Liver (tissue), 9 donors: ENCODE results near the gene ERMP1. TPM values are rescaled to one million over a fixed set of nuclear protein-coding genes. Genes with fewer than 3 reads are reported as not detected.

Experiments
- DNase-seq: peaks from one replicate; pipeline ENCODE4 v3.0.0-alpha.2; 2017; ENCODE audit warnings: low spot score
- H3K27ac ChIP-seq, 2 donors: one replicate each; pipeline ENCODE4 v1.7.0; 2013; ENCODE audit warnings: inconsistent platforms in 2 of 2, low read length in 2 of 2, control low read depth in 1 of 2, low read depth in 1 of 2, mild to moderate bottlenecking in 1 of 2
- H3K27me3 ChIP-seq, 4 donors: one replicate each; pipeline versions ENCODE4 v1.6.1 to v1.7.0; 2013; ENCODE audit warnings: low read length in 3 of 4, inconsistent platforms in 1 of 4, mild to moderate bottlenecking in 1 of 4, moderate library complexity in 1 of 4; ENCODE audit not compliant: control insufficient read depth in 4 of 4, insufficient read depth in 4 of 4
- H3K36me3 ChIP-seq, 4 donors: one replicate each; pipeline versions ENCODE4 v1.6.1 to v1.7.0; 2013; ENCODE audit warnings: low read length in 3 of 4, mild to moderate bottlenecking in 3 of 4, low read depth in 1 of 4, moderate library complexity in 1 of 4; ENCODE audit not compliant: control insufficient read depth in 4 of 4, insufficient read depth in 3 of 4
- H3K4me1 ChIP-seq, 4 donors: one replicate each; pipeline versions ENCODE4 v1.6.1 to v1.7.0; 2013; ENCODE audit warnings: low read length in 3 of 4, mild to moderate bottlenecking in 3 of 4, moderate library complexity in 1 of 4; ENCODE audit not compliant: control insufficient read depth in 4 of 4, insufficient read depth in 4 of 4
- H3K4me3 ChIP-seq, 3 donors: one replicate each; pipeline versions ENCODE4 v1.6.1 to v1.7.0; 2013; ENCODE audit warnings: low read length in 3 of 3, control low read depth in 1 of 3, low read depth in 1 of 3, mild to moderate bottlenecking in 1 of 3
- H3K9ac ChIP-seq, 2 donors: one replicate each; pipeline ENCODE4 v1.7.0; 2013; ENCODE audit warnings: low read length in 2 of 2, mild to moderate bottlenecking in 2 of 2, moderate library complexity in 2 of 2, control low read depth in 1 of 2, low read depth in 1 of 2
- H3K9me3 ChIP-seq, 4 donors: one replicate each; pipeline versions ENCODE4 v1.6.1 to v1.7.0; 2013; ENCODE audit warnings: low read length in 3 of 4; ENCODE audit not compliant: control insufficient read depth in 4 of 4
- EGR1 ChIP-seq, 2 donors: IDR thresholded peaks; 2 replicates each; pipeline ENCODE4 v1.6.1; 2016 to 2018; ENCODE audit warnings: antibody characterized with exemption in 2 of 2, low read depth in 2 of 2
- FOXA1 ChIP-seq: IDR thresholded peaks from 2 replicates; pipeline ENCODE4 v1.6.1; 2016; ENCODE audit warnings: antibody characterized with exemption
- FOXA2 ChIP-seq: IDR thresholded peaks from 2 replicates; pipeline ENCODE4 v1.6.1; 2016; ENCODE audit warnings: antibody characterized with exemption
- GABPA ChIP-seq, 2 donors: IDR thresholded peaks in 1 of 2; conservative IDR thresholded peaks in 1 of 2; 2 replicates each; pipeline ENCODE4 v1.6.1; 2016; ENCODE audit warnings: antibody characterized with exemption in 2 of 2, mild to moderate bottlenecking in 1 of 2, moderate library complexity in 1 of 2
- HNF4A ChIP-seq, 2 donors: conservative IDR thresholded peaks; 2 replicates each; pipeline ENCODE4 v1.6.1; 2016; ENCODE audit warnings: antibody characterized with exemption in 2 of 2, mild to moderate bottlenecking in 2 of 2
- HNF4G ChIP-seq: IDR thresholded peaks from 2 replicates; pipeline ENCODE4 v1.6.1; 2016; ENCODE audit warnings: antibody characterized with exemption
- JUND ChIP-seq, 2 donors: IDR thresholded peaks; 2 replicates each; pipeline ENCODE4 v1.6.1; 2016; ENCODE audit warnings: antibody characterized with exemption in 2 of 2
- NR2F2 ChIP-seq: IDR thresholded peaks from 2 replicates; pipeline ENCODE4 v1.6.1; 2016; ENCODE audit warnings: antibody characterized with exemption
- RAD21 ChIP-seq, 2 donors: IDR thresholded peaks; 2 replicates each; pipeline ENCODE4 v1.6.1; 2016; ENCODE audit warnings: antibody characterized with exemption in 2 of 2, mild to moderate bottlenecking in 2 of 2
- RXRA ChIP-seq, 2 donors: IDR thresholded peaks; 2 replicates each; pipeline ENCODE4 v1.6.1; 2017 to 2018; ENCODE audit warnings: antibody characterized with exemption in 2 of 2, mild to moderate bottlenecking in 1 of 2
- SP1 ChIP-seq: IDR thresholded peaks from 2 replicates; pipeline ENCODE4 v1.6.1; 2018; ENCODE audit warnings: antibody characterized with exemption, mild to moderate bottlenecking
- TAF1 ChIP-seq: conservative IDR thresholded peaks from 2 replicates; pipeline ENCODE4 v1.6.1; 2016; ENCODE audit warnings: antibody characterized with exemption, mild to moderate bottlenecking
- YY1 ChIP-seq: IDR thresholded peaks from 2 replicates; pipeline ENCODE4 v1.6.1; 2016; ENCODE audit warnings: antibody characterized with exemption, mild to moderate bottlenecking
- WGBS: extraction: QIAGEN DNeasy Blood & Tissue Kit; methylation state at CpG from one replicate; pipeline ENCODE4 v1.1.7; 2013; 5-methylcytosine and 5-hydroxymethylcytosine counted together
- polyA plus RNA-seq, 2 donors: library from polyadenylated mRNA; stranded (reverse) in 1 of 2; unstranded in 1 of 2; fragments of 200-250 nt in 1 of 2; fragments of >200 nt in 1 of 2; fragmentation: Nextera tagmentation in 1 of 2; extraction: Ambion mirVana in 1 of 2; gene quantifications; one replicate each; pipeline versions ENCODE4 v1.2.1 to v1.2.3, GENCODE V29; 2013 to 2015
- total RNA-seq, 2 donors: library from RNA; depleted of rRNA; stranded (reverse); fragments of >200 nt; gene quantifications; one replicate each; pipeline ENCODE4 v1.2.3, GENCODE V29; 2014
- TF ChIP-seq, protein P1 (sequence below): IDR thresholded peaks from 2 replicates; pipeline ENCODE4 v1.6.1; 2016; ENCODE audit warnings: antibody characterized with exemption, mild to moderate bottlenecking
- TF ChIP-seq, protein P2 (sequence below): IDR thresholded peaks from 2 replicates; pipeline ENCODE4 v1.6.1; 2016; ENCODE audit warnings: antibody characterized with exemption
- TF ChIP-seq, protein P3 (sequence below): IDR thresholded peaks from 2 replicates; pipeline ENCODE4 v1.6.1; 2016; ENCODE audit warnings: antibody characterized with exemption
- TF ChIP-seq, protein P4 (sequence below): IDR thresholded peaks from 2 replicates; pipeline ENCODE4 v1.6.1; 2016; ENCODE audit warnings: antibody characterized with exemption
- TF ChIP-seq, protein P5 (sequence below): fragments of 150-350 bp; IDR thresholded peaks from 2 replicates; pipeline ENCODE4 v1.5.1; 2017; ENCODE audit warnings: improper control_type of control experiment, low read depth, low read length; ENCODE audit not compliant: missing input control
- donor health status: healthy.
- donor health status: healthy.
- donor health status: healthy.
- donor health status: healthy.
- donor health status: healthy.

The ERMP1 gene
- total and polyA plus RNA-seq, 4 donors = 2.7 to 19.5 (median 9.6) TPM

DNA sequence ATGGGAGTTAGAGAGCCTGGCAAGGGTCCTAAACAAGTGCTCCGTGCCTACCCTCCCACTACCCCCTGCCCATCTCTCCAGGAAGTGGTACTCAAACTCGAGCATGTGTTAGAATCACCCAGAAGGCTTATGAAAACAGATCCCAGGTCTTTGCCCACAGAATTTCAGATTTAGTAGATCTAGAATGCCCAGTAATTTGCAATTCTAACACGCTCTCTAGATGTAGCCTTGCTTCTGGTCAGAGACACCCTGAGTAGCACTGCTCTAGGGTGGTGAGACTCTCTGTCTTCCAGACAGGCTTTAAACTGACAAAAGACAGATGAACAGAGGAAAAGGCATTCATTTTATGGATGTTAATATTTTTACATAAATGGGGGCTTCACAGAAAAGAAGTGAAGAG, 20.7 kb upstream of the ERMP1 start (continued):
- no peak for TF ChIP-seq JUND (IDR thresholded peaks at IDR 0.05)
- TF ChIP-seq HNF4A (conservative IDR thresholded peaks at IDR 0.05) = no peak
- no peak for TF ChIP-seq GABPA (IDR thresholded peaks at IDR 0.05 in 1 of 2, conservative IDR thresholded peaks at IDR 0.05 in 1 of 2)
- TF ChIP-seq, protein P1, sequence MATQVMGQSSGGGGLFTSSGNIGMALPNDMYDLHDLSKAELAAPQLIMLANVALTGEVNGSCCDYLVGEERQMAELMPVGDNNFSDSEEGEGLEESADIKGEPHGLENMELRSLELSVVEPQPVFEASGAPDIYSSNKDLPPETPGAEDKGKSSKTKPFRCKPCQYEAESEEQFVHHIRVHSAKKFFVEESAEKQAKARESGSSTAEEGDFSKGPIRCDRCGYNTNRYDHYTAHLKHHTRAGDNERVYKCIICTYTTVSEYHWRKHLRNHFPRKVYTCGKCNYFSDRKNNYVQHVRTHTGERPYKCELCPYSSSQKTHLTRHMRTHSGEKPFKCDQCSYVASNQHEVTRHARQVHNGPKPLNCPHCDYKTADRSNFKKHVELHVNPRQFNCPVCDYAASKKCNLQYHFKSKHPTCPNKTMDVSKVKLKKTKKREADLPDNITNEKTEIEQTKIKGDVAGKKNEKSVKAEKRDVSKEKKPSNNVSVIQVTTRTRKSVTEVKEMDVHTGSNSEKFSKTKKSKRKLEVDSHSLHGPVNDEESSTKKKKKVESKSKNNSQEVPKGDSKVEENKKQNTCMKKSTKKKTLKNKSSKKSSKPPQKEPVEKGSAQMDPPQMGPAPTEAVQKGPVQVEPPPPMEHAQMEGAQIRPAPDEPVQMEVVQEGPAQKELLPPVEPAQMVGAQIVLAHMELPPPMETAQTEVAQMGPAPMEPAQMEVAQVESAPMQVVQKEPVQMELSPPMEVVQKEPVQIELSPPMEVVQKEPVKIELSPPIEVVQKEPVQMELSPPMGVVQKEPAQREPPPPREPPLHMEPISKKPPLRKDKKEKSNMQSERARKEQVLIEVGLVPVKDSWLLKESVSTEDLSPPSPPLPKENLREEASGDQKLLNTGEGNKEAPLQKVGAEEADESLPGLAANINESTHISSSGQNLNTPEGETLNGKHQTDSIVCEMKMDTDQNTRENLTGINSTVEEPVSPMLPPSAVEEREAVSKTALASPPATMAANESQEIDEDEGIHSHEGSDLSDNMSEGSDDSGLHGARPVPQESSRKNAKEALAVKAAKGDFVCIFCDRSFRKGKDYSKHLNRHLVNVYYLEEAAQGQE = no peak

DNA sequence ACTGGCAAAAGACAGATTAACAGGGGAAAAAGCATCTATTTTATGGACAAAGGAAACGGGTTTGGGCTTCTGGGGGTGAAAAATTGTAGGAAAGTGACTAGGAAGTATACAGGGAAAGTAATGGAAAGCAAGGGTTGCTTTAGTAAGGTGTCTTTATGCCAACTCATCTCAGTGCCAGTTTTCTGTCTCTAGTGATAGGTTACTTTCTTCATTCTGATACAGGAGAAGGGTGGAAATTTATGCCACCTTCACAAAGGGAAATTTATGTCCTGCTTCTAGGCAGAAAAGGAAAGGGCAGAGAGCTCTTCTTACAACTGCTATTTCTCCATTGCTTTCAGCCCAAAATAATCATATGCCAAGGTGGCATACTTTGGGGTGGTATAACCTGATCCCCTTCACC, 20.1 kb upstream of the ERMP1 start:
- TF ChIP-seq TAF1 = no peak
- no peak for TF ChIP-seq JUND (IDR thresholded peaks at IDR 0.05)
- TF ChIP-seq, protein P2, sequence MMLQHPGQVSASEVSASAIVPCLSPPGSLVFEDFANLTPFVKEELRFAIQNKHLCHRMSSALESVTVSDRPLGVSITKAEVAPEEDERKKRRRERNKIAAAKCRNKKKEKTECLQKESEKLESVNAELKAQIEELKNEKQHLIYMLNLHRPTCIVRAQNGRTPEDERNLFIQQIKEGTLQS = no peak
- TF ChIP-seq, protein P3, sequence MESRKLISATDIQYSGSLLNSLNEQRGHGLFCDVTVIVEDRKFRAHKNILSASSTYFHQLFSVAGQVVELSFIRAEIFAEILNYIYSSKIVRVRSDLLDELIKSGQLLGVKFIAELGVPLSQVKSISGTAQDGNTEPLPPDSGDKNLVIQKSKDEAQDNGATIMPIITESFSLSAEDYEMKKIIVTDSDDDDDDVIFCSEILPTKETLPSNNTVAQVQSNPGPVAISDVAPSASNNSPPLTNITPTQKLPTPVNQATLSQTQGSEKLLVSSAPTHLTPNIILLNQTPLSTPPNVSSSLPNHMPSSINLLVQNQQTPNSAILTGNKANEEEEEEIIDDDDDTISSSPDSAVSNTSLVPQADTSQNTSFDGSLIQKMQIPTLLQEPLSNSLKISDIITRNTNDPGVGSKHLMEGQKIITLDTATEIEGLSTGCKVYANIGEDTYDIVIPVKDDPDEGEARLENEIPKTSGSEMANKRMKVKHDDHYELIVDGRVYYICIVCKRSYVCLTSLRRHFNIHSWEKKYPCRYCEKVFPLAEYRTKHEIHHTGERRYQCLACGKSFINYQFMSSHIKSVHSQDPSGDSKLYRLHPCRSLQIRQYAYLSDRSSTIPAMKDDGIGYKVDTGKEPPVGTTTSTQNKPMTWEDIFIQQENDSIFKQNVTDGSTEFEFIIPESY = no peak
- no peak for TF ChIP-seq NR2F2
- no peak for TF ChIP-seq RXRA (IDR thresholded peaks at IDR 0.05)
- TF ChIP-seq, protein P4, sequence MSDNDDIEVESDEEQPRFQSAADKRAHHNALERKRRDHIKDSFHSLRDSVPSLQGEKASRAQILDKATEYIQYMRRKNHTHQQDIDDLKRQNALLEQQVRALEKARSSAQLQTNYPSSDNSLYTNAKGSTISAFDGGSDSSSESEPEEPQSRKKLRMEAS = no peak
- TF ChIP-seq, protein P1 = no peak
- TF ChIP-seq, protein P5, sequence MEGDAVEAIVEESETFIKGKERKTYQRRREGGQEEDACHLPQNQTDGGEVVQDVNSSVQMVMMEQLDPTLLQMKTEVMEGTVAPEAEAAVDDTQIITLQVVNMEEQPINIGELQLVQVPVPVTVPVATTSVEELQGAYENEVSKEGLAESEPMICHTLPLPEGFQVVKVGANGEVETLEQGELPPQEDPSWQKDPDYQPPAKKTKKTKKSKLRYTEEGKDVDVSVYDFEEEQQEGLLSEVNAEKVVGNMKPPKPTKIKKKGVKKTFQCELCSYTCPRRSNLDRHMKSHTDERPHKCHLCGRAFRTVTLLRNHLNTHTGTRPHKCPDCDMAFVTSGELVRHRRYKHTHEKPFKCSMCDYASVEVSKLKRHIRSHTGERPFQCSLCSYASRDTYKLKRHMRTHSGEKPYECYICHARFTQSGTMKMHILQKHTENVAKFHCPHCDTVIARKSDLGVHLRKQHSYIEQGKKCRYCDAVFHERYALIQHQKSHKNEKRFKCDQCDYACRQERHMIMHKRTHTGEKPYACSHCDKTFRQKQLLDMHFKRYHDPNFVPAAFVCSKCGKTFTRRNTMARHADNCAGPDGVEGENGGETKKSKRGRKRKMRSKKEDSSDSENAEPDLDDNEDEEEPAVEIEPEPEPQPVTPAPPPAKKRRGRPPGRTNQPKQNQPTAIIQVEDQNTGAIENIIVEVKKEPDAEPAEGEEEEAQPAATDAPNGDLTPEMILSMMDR = no peak
- TF ChIP-seq HNF4A (conservative IDR thresholded peaks at IDR 0.05) = no peak
- TF ChIP-seq FOXA1 = no peak
- no peak for TF ChIP-seq HNF4G
- TF ChIP-seq YY1 = no peak
- TF ChIP-seq SP1 = no peak
- no peak for TF ChIP-seq FOXA2
- TF ChIP-seq RAD21 (IDR thresholded peaks at IDR 0.05) = no peak
- TF ChIP-seq EGR1 (IDR thresholded peaks at IDR 0.05; ENCODE audit: low read depth in 2 of 2) = no peak
- no peak for TF ChIP-seq GABPA (IDR thresholded peaks at IDR 0.05 in 1 of 2, conservative IDR thresholded peaks at IDR 0.05 in 1 of 2)
- 85% methylated on average over 1 of the region's 1 CpG for WGBS
- no peaks in the 10 kb centered on the region for H3K4me1 ChIP-seq
- no peak overlapping the region for H3K9ac ChIP-seq
- H3K9me3 ChIP-seq = no peaks in the 10 kb centered on the region
- no peak overlapping the region for H3K4me3 ChIP-seq
- no peaks in the 10 kb centered on the region for H3K36me3 ChIP-seq
- no peak overlapping the region for H3K27ac ChIP-seq
- no peaks in the 10 kb centered on the region for H3K27me3 ChIP-seq
- no peak for DNase-seq
